ENCODE results near the gene TTC16.

TTC16 gene, protein sequence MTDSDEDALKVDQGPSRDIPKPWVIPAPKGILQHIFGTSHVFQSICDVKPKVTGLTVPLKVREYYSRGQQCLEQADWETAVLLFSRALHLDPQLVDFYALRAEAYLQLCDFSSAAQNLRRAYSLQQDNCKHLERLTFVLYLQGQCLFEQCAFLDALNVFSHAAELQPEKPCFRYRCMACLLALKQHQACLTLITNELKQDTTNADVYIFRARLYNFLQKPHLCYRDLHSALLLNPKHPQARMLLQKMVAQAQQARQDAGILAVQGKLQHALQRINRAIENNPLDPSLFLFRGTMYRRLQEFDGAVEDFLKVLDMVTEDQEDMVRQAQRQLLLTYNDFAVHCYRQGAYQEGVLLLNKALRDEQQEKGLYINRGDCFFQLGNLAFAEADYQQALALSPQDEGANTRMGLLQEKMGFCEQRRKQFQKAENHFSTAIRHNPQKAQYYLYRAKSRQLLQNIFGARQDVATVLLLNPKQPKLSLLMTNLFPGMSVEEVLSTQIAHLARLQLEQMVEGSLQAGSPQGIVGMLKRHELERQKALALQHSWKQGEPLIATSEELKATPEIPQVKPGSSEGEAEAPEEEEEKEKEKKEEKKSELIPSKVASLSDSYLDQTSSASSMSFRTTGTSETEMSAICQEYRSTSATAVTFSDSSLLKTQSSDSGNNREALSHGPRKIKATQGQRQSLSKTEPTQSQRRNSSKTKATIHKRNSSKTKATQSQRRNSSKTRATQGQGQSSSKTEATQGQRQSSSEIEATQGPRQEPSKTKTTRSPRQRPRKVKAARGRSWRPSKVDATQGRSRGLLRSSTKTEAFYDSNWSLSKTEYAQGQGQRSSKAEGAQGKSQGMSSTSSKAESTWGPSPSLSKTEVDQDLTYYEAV
- total RNA-seq = 0 to 0.12 (median 0) reads per million in 18 experiments

DNA sequence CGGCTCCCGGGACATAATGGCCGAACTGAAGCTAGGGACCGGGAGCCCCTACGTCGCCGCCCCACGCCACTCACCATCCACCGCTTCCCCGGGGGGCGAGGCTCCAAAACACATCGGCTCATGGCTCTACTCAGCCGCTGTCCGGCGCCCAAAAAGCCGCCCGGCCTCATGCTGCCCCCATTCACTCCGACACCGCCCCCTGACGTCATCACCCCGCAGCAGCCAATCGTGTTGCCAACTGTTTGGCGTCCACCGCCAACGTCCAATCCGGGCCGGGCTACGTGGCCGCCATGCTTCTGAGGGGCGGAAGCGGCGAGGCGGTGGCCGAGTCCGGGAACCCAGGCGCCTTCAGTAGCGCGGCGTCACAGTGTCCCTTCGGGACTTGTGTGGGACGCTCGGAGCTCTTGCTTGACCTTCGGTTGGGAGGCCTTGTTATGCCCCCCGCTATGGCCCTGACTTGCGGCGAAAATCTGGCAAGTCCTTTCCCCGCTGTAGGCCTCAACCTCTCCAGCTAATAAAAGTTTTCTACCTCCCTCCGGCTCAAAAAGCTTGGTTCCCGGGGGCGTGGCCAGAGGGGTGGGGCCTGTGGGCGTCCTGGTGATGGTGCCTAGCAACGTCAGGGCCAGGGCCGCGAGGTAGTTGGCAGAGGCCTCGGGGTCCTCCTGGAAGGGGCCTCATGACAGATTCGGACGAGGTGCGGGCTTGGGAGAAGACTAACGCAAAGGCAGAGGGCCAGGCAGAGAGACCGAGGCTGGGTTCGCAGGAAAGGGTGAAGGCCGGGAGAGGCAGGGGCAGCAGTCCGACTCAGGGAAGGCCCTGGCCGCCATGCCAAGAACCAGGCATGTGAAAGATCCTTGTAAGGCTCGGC lies at the start of gene TTC16, which contains the start of gene PTRH1:
Gene TTC16, plus strand, starts transcription at position 610 of the 868 bp plus-strand sequence. Its CDS starts 67 bp downstream, at position 677.
Gene PTRH1, minus strand, starts transcription at position 194 of the 868 bp plus-strand sequence. Its CDS starts 24 bp downstream, at position 170.
- DNase-seq = peak; percentile 97 to 98

DNA sequence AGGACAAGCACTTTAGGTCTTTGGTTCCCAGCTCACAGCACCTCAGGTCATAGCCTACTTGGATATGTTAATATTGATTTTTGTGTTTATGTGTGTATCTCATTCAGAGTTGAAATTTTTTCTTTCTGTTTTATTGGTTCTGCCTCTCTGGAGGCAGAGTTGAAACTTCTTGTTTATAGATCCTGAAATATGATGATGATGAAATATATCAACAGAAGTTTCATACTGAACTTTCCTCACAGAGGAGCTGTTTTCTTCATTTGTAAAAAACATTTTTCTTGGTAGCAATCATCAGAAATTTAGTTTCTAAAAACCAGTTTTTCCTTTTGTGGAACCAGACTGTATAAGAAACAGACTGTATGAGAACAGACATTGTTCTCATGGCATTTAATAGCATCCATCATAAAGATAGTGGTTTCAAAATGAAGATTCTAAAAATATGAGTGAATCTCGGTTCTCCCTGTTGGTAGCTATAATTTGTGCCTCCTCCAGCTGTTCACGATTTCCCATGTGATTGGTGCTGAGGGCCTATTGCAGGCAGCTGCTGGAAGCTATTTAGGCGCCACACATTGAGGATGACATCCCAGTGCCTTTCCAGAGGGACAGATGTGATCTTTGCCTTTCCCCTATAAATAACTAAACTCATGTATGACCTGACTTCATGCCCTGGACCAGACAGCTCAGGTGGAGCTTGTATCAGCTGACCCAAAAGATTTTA lies 48.6 kb upstream of the TTC16 start:
- peak in 1 of 2 donors; percentile 3 for DNase-seq

DNA sequence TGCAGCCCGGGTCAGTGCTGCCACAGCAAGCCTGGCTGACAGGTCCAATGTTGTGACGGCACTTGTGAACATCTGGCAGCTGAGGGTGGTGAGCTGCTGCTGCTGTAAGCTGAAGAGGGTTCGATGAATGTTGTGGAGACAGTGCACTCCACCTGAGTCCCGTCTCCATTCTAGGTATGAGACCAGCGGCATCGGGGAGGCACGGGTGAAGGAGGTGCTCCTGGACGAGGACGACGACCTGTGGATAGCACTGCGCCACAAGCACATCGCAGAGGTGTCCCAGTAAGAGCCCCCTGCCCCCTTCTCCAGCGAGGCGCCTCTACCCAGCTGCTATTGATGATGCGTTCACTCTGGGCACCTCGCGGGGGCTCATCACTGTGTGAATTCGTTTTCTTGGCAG lies 48.0 kb upstream of the TTC16 start:
- DNase-seq = no peak

DNA sequence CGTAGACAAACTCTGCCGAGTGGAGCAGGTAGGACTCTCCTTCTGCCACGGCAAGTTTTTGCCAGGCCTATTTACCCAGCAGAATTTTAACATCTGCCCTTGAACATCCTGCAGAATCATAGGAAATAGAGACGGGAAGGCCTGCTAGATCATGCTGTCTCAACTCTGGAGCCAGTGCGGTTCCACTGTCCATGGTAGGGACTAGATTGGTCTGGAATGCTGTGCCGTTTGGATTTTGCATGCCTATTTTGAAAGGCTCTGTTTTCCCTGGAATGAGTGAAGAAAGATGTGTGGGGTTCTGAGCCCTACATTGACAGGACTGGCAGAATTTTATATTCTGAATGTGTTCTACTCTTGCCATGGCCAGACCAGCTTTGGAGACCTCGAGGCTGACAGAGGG lies 42.6 kb upstream of the TTC16 start:
- DNase-seq = no peak

DNA sequence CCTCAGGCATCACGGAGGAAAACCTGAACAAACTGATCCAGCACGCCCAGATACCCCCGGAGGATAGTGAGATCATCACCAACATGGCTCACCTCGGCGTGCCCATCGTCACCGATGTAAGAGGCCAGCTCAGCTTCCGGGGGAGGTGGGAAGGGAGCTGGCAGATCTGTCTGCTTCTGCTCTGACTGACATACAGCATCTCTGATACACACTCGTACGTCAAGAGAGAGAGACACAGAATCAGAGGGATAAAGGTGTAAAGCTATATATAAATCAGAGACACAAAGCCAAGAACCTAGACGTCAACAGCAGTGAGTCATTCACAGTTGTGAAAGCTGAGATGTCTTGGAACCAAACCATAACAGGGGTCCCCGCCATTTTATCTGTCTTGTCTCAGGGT lies 39.2 kb upstream of the TTC16 start:
- no peak for DNase-seq

DNA sequence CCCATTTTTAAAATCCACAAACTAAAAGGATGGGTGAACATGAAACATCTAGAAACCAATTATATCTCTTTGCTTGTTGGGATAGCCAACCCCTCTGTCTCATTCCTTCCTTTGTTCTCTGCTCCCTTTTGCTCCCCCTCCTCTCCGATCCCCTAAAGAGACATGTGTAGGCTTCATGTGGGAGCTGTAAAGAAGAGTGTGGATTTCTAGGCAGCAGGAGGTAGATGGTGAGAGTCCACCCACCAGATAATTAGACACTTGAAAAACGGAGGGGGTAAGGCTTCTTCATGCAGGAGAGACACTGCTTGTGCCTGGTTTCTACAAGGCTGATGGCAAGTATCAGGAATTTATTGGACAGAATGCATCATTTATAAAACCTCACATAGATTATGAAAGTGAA lies 36.4 kb upstream of the TTC16 start:
- DNase-seq = no peak

DNA sequence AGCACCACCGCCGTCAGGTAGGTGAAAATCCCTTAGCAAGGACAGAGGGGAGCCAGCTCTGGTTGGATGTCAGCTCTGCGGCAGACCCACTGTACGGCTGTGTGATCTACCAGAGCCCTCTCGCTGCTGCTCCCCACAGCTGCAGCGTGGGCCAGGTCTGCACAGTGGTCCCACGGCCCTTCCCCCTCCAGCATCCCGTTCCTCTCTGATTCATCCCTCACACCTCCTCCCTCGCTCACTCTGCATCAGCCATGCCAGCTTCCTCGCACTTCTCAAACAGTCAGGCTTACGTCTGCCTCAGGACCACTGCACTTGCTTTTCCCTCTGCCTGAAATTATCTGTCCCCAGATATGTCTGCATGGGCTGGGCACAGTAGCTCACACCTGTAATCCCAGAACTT lies 35.7 kb upstream of the TTC16 start:
- no peak for DNase-seq

DNA sequence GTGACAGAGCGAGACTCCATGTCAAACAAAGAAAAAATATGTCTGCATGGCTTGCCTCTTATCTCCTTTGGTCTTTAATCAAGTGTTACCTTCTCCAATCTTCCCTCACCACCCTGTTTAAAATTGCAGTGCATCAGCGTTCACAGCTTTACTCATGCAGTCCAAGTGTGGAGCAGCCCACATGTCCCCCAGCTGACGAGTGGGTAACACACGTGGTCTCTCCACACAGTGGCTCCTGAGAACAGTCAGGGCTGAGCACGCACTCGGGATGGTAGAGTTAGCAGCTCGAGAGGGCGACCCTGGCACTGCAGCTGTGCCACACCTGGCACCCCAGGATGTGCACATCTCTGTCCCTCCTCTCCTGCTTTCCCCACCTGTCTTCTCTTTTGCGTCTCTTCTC lies 35.0 kb upstream of the TTC16 start:
- DNase-seq = no peak

DNA sequence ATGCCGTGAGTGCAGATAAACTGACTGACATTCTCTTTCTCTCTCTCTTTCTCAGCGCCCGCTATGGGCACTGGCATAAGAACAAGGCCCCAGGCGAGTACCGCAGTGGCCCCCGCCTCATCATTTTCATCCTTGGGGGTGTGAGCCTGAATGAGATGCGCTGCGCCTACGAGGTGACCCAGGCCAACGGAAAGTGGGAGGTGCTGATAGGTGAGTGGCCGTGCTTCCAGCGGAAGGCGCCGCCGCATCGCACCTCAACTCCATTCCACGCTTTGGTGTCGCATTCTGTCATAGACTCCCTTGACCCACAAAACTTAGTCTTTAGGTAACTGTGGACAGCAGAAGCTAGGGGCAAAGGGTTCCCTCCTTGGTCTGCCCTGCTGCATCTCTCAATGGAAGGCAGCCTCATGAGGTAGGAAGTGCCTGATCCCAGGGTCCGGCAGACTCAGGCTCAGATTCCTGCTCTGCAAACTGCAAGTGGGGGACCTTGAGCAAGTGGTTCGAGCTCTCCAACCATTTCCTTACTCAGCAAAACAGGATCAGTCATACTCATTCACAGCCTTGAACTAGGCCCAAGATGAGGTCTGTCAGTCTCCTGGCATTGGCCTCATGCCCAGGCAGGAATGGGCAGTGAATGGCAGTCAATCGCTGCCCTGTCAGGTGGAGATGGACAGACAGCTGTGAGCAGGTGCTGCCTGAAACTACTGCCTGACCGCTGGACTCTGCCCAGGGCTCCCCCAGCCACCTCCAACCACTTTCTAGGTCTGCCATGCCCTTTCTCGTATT lies 33.3 kb upstream of the TTC16 start:
- no peak for DNase-seq

DNA sequence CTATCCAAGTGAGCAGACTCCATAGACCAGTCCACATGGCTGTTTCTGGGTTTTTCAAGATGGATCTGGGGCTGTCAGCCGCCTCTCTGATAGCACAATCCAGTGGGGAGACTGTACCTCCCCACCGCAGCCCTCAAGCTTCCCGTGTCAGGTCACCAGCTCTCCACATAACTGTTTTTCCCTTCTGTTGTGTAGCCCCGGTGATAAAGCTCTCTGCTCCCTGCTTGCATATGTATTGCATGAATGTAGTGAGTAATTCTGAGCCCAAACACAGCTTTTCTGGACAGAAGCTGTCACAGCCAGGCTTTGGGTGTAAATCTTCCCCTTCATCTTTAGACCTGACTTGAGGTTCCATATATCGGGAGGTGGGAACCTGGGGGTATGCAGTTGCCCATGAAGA lies 32.2 kb upstream of the TTC16 start:
- DNase-seq = no peak

DNA sequence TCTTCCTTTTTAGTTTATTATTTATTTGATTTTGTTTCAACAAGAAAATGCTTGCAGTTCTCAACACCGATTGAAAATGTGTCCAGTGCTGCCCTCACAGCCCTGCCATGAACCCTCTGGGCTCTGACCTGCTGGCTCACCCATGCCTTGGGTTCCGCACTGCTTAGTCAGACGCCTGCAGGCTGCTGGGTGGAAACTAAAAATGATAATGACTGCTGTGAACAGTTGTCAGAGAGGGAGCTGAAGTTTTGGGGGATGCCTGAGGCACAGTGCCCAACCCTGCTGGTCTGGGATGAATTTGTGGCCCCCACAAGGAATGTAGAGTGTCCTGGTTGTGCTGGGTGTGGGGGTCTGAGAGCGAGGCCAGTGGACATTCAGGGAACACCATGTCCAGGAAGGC lies 31.3 kb upstream of the TTC16 start:
- no peak for DNase-seq

DNA sequence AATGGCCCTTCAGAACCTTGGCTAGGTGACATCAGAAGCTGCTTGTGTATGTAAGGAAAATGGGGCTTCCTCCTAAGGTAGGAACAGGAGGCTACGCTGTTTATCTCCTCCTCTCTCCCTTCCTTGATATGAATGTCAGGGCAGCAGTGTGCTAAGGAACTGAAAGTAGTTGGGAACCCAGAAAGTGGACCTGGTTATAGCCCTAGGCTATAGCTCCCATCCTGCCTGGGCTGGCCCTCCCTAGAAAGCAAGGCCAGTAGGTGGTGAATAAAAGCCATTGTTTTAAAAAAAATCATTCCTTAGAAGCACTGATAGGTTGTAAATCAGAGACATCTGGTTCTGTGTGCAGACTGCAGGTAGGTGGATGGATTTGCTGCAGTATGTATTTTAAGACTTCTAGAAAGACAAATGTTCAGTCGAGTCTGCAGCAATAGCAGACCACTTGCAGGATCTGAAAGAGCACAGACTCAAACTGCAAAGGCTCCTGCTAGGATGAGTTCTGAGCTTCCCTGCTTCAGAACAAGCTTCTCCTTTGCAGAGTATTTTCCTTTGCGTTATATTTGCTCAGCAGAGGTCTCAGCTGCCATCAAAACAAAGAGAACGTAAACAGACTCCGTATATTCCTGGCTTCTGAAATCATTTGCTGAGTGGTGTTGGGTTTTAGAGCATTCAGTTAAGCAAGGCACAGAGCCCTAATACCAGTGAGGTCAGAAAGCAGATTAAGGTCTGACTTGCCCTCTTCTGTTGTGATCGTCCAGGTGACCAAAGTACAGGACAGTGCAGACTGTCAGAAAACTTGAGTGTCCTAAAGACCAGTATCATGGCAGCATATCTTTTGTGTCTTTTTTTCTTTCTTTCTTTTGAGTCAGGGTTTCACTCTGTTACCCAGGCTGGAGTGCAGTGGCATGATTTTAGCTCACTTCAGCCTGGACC lies 29.2 kb upstream of the TTC16 start:
- DNase-seq = no peak

DNA sequence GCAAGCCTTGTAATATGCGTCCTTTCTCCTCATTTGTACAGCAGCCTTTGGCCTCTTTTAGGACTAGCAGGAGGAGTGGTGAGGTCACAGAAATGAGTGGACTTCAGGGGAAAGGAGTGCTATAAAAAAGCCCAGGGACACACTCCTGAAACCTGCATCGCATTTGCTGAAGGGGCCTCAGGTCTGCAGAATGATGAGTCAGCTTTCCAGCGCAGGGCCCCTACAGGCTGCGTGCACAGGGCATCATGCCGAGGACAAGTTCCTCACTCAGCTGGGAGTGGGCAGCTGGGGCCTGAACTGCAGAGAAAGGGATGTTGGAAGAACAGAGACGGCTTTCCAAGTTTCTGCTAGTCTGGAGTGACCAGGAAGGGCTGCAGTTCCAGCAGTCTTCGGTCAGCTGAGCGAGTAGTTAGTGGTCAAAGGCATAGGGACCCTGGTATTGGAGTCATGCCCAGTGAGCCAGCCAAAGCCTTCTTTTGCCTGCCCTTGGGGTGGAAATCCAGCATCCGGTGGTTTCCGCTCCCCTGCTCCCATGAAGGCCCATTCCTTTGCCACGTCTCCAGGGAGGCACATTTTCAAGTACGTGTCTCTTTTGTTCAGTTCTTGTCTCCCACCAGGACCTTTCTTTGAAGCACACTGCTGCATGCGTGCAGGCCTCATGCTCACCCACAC lies 26.4 kb upstream of the TTC16 start:
- DNase-seq = no peak

DNA sequence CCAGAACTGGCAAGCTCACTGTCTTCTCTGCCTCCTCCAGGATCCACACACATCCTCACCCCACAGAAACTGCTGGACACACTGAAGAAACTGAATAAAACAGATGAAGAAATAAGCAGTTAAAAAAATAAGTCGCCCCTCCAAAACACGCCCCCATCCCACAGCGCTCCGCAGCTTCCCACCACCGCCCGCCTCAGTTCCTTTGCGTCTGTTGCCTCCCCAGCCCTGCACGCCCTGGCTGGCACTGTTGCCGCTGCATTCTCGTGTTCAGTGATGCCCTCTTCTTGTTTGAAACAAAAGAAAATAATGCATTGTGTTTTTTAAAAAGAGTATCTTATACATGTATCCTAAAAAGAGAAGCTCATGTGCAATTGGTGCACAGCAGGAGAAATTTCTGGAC lies 25.1 kb upstream of the TTC16 start:
- DNase-seq = no peak

DNA sequence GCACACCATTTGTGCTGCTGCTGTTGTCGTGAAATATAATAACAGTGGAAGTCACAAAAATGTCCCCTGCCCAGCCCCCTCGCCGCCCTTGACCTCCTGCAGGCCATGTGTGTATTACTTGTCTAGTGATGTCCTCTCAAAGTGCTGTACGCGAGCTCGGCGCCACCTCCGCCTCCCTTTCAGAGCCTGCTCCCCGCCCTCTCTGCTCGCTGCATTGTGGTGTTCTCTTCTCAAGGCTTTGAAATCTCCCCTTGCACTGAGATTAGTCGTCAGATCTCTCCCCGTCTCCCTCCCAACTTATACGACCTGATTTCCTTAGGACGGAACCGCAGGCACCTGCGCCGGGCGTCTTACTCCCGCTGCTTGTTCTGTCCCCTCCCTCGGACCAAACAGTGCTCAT lies 23.8 kb upstream of the TTC16 start:
- DNase-seq = no peak

DNA sequence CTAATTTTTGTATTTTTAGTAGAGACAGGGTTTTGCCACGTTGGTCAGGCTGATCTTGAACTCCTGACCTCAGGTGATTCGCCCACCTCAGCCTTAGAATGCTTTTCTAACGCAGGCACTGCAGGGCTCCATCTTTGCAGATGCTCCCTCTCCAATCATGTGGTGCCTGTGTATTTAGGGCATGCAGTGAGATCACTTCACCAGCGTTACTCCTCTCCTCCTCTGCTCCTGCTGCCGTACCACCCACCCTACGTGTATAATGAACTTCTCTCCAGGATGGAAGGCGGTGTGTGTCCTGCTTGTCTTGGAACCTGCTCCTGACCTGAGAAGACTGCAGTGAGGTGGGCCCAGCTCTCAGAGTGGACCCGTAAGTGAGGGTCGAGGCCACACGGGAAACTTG lies 22.7 kb upstream of the TTC16 start:
- DNase-seq = no peak

DNA sequence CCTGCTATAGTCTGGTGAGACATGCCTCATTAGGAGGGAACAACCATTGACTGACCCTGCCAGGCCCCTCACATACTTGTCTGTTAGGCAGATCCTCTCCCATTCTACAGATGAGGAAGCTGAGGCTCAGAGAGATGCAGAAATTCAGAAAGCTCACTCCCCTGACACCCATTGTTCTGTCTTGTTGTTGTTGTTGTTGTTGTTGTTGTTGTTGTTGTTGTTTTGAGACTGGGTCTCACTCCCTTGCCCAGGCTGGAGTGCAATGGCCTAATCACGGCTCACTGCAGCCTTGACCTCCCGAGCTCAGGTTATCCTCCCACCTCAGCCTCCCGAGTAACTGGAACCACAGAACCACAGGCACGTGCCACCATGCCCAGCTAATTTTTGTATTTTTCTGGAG lies 22.2 kb upstream of the TTC16 start:
- DNase-seq = no peak

DNA sequence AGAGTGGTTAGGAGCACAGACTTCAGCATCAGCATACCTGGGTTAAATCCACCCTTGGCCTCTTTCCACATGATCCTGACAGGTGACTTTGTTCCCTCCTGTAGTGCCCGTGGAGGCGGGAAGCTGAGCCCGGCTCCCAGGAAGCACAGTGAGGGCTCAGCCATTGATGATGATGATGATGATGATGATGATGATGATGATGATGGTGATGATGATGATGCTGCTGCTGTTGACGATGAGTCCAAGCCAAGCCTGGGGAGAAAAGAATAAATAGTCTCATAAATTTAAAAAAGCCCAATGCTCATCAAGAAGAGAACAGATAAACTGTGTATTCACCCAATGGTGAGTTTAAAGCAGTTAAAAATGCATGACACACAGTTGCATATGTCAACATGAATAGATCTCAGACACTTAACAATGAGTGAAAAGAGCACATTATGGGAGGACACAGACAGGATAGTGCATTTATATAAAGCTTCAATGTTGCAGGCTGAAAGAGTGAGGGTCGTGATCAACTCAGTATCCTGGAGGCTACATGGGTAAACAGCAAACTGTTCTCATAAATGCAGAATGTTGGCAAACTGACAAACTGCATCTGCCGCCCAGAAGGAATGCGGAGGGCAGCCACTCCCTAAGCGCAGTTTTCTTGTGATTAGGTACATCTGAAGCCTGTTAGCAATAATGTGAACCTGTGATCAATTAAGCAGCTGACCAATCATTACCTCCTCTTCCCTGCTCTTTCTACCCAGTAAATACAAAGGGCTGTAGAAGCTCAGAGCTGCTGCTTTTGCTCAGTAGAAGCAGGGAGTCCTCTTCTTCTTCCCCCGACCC lies 20.8 kb upstream of the TTC16 start:
- DNase-seq = no peak
